KMS-11 (cell line): ENCODE measurements around the gene LACTB.
A peak's percentile ranks its signal among the peaks of the same experiment; 100 is the strongest.

Experiments
- H2AFZ ChIP-seq: fragments of 200-600 bp; sonication (generic); 2 replicates; pipeline ENCODE4 v1.6.1; 2016; ENCODE audit warnings: antibody characterized with exemption, mixed run types, low read depth
- H3K27ac ChIP-seq: fragments of 200-600 bp; sonication (generic); 2 replicates; pipeline ENCODE4 v1.6.1; 2016; ENCODE audit warnings: mild to moderate bottlenecking, mixed run types
- H3K27me3 ChIP-seq: fragments of 200-600 bp; sonication (generic); 2 replicates; pipeline ENCODE4 v1.6.1; 2017; ENCODE audit warnings: mild to moderate bottlenecking, low read depth, mixed run types, moderate library complexity; ENCODE audit not compliant: insufficient read depth
- H3K36me3 ChIP-seq: fragments of 200-600 bp; sonication (generic); 2 replicates; pipeline ENCODE4 v1.6.1; 2017; ENCODE audit warnings: mild to moderate bottlenecking, mixed run types; ENCODE audit not compliant: insufficient read depth
- H3K4me1 ChIP-seq: fragments of 200-600 bp; sonication (generic); 2 replicates; pipeline ENCODE4 v1.6.1; 2016; ENCODE audit warnings: mild to moderate bottlenecking, low read depth, mixed run types; ENCODE audit not compliant: poor library complexity, severe bottlenecking
- H3K4me2 ChIP-seq: fragments of 200-600 bp; sonication (generic); 2 replicates; pipeline ENCODE4 v1.7.0; 2016; ENCODE audit warnings: mild to moderate bottlenecking, mixed run types
- H3K4me3 ChIP-seq: fragments of 200-600 bp; sonication (generic); IDR thresholded peaks from 2 replicates; pipeline ENCODE4 v1.6.1; 2017; ENCODE audit warnings: low read depth, low read length, mixed read lengths; ENCODE audit not compliant: insufficient read depth
- H3K79me2 ChIP-seq: fragments of 200-600 bp; sonication (generic); 2 replicates; pipeline ENCODE4 v1.6.1; 2016; ENCODE audit warnings: low read depth, mixed run types; ENCODE audit not compliant: insufficient read depth
- H3K9ac ChIP-seq: fragments of 200-600 bp; sonication (generic); 2 replicates; pipeline ENCODE4 v1.6.1; 2016; ENCODE audit warnings: mild to moderate bottlenecking, mixed run types
- H4K20me1 ChIP-seq: fragments of 200-600 bp; sonication (generic); 2 replicates; pipeline ENCODE4 v1.6.1; 2016; ENCODE audit warnings: mild to moderate bottlenecking, mixed run types; ENCODE audit not compliant: insufficient read depth
- CTCF ChIP-seq: fragments of 200-600 bp; sonication (generic); conservative IDR thresholded peaks from 2 replicates; pipeline ENCODE4 v1.6.1; 2017; ENCODE audit warnings: low read depth, mild to moderate bottlenecking, antibody characterized with exemption, low read length, moderate library complexity, mixed read lengths

Gene LACTB

GRCh38 chr15:63118854-63119253 is 2.8 kb upstream of the LACTB start:
- no peak overlapping the region for H3K27ac ChIP-seq
- no peak overlapping the region for H3K4me3 ChIP-seq
- H3K4me2 ChIP-seq: no peak overlapping the region
- no peaks in the 10 kb centered on the region for H3K27me3 ChIP-seq
- peaks cover 6% of the 10 kb centered on the region for H3K4me1 ChIP-seq
- H3K9ac ChIP-seq: no peak overlapping the region
- H3K79me2 ChIP-seq: no peaks in the 10 kb centered on the region
- no peaks in the 10 kb centered on the region for H3K36me3 ChIP-seq
- no peak overlapping the region for H2AFZ ChIP-seq
- no peak for TF ChIP-seq CTCF
- no peaks in the 10 kb centered on the region for H4K20me1 ChIP-seq

- Histone ChIP-seq H3K4me3 (no peak overlapping the region), H3K9ac (peak overlapping the region; percentile 34; the same call in 1 of the 2 replicates), H3K27me3 (no peaks in the 10 kb centered on the region), H3K79me2 (no peaks in the 10 kb centered on the region), H2AFZ (peak overlapping the region; percentile 94), H4K20me1 (no peaks in the 10 kb centered on the region), H3K36me3 (no peaks in the 10 kb centered on the region), H3K4me2 (peak overlapping the region; percentile 87; the same call in 1 of the 2 replicates), H3K4me1 (peaks cover 6% of the 10 kb centered on the region), H3K27ac (peak overlapping the region; percentile 36)
- TF ChIP-seq CTCF: peak; percentile 26; the same call in 1 of the 2 replicates
Measured at GRCh38 chr15:63122002-63122875, 578 bp downstream of the LACTB start.

- no peak for TF ChIP-seq CTCF
- H3K27ac ChIP-seq: no peak overlapping the region
- H2AFZ ChIP-seq: no peak overlapping the region
- H3K4me3 ChIP-seq: no peak overlapping the region
- H3K9ac ChIP-seq: no peak overlapping the region
- H4K20me1 ChIP-seq: no peaks in the 10 kb centered on the region
- no peak overlapping the region for H3K4me2 ChIP-seq
- H3K36me3 ChIP-seq: no peaks in the 10 kb centered on the region
- H3K4me1 ChIP-seq: peaks cover 6% of the 10 kb centered on the region
- H3K79me2 ChIP-seq: no peaks in the 10 kb centered on the region
- no peaks in the 10 kb centered on the region for H3K27me3 ChIP-seq
Measured at GRCh38 chr15:63124506-63124905, 2.8 kb downstream of the LACTB start.

- H2AFZ ChIP-seq: no peak overlapping the region
- no peak overlapping the region for H3K4me2 ChIP-seq
- no peaks in the 10 kb centered on the region for H3K27me3 ChIP-seq
- no peak overlapping the region for H3K9ac ChIP-seq
- H3K79me2 ChIP-seq: no peaks in the 10 kb centered on the region
- TF ChIP-seq CTCF: no peak
- H3K27ac ChIP-seq: no peak overlapping the region
- peaks cover 6% of the 10 kb centered on the region for H3K4me1 ChIP-seq
- no peak overlapping the region for H3K4me3 ChIP-seq
- H4K20me1 ChIP-seq: no peaks in the 10 kb centered on the region
- H3K36me3 ChIP-seq: no peaks in the 10 kb centered on the region
Measured at GRCh38 chr15:63126726-63127125, 5.1 kb downstream of the LACTB start.
